HG03159 (cell line): Measurements from ENCODE around the gene GAPT.

Experiments used
- ATAC-seq: cut with Tn5 transposase; IDR thresholded peaks from one replicate; pipeline ENCODE4 v1.9.1; 2021; ENCODE audit warnings: mild to moderate bottlenecking, moderate library complexity; ENCODE audit not compliant: unreplicated experiment

The GAPT gene

DNA sequence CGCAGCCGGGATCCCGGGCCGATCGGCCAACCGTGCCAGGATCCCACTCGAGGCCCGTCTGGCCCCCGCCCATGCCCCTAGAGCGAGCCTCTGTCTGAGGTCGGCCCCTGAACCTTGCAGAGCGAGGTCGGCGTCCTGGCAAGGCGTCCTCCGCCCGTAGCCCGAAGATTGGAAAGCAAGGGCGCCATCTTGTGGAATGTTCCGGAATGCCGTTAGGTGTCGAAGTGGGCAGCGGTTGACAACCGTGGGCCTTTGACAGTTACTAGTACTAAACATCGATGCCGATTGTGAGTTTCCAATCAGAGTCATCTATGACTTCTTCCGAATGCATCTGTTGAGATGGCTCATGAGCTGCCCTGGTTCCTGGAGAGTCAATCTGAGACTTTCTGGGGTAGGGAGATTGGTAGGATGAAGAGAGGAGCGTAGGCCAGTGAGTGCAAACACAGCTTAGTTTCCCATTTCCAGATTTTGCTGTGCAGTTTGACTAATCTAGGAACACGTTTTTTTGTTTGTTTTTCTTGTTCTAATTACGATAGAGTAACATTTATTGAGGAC, 30.4 kb upstream of the GAPT start:
- peak; percentile 76 for ATAC-seq

DNA sequence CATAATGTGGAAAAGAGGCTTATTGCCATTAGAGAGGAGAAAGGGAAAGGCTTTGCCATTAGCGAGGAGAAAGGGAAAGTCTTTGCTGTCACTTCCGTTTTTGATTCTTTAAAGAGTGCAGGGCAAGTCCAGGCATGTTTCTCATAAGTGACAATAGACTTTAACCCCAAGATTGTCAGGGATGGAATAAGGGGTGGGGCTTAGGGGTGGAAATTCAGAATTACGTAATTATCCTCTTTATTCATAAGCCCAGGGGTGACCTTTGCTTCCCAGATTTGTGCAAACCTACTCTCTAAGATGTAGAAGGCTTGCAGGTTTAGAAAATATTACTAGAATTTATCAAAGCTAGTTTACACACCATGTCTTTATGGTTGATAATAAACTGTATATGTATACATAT, 29.1 kb upstream of the GAPT start:
- ATAC-seq, result no peak

DNA sequence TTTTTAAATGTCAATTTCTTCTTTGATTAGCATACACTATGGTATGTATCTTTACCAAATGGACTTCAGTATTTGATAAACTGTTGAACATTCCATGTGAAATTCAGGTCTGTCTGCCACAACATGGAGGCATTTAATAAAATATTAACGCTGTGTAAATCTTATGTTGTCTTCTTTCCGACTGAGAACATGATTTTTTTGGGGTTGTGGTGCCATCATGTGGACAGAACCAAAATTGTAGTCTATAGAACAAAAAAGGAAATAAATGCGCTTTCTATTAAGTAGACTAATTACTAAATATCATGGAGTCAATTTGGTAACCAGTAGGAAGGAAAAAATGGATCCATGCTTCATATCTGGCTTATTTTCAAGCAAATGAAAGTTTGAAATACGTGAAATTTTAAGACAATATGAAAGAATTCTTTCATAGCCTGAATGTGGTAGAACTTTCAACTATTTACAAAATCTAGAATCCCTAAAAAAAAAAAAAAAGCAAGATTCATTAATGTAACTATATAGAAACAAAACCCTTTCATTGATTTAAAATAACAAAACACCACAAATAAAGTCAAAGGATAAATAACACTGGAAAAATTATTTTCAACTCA, 28.5 kb upstream of the GAPT start:
- no peak for ATAC-seq

DNA sequence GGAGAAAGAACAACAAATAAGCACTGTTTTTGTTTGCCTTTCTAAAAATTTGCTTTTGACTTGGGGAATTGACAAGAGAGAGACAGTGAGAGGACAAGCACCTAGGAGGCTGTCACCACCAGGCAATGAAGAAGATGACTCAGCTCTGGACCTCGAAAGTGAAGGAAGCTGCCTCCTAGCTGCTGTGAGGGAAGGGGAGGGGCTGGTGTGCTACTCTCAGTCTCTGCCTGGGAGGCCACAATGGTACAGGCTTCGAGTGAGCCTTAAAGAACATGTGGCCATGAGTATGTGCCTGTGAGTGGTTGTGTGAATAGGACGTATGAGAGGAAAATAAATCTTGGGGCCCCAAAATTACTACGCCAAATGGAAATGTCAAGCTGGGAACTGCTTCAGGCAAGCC, 24.3 kb upstream of the GAPT start:
- ATAC-seq, result peak; percentile 99

DNA sequence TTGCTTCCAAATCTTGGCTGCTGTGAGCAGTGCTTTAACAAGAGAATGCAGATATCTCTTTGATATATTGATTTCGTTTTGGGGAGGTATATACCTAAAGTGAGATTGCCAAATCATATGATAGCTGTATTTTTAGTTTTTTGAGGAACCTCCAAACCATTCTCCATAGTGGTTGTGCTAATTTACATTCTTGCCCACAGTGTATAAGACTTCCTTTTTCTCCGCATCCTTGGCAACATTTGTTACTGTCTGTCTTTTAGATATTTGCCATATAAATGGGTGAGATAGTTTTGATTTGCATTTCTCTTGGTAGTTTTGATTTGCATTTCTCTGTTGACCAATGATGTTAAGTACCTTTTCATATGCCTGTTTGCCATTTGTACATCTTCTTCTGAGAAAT, 21.3 kb upstream of the GAPT start:
- ATAC-seq, result no peak

DNA sequence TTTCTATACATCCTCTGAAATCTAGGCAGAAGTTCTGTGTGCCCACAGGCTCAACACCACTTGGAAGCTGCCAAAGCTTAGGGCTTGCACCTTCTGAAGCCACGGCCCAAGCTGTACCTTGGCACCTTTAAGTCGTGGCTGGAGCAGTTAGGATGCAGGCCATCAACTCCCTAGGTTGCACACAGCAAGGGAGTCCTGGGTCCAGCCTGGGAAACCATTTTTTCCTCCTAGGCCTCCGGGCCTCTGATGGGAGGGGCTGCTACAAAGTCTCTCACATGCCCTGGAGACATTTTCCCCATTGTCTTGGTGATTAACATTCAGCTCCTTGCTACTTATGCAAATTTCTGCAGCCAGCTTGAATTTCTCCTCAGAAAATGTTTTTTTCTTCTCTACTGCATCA, 15.8 kb upstream of the GAPT start:
- ATAC-seq, result no peak

DNA sequence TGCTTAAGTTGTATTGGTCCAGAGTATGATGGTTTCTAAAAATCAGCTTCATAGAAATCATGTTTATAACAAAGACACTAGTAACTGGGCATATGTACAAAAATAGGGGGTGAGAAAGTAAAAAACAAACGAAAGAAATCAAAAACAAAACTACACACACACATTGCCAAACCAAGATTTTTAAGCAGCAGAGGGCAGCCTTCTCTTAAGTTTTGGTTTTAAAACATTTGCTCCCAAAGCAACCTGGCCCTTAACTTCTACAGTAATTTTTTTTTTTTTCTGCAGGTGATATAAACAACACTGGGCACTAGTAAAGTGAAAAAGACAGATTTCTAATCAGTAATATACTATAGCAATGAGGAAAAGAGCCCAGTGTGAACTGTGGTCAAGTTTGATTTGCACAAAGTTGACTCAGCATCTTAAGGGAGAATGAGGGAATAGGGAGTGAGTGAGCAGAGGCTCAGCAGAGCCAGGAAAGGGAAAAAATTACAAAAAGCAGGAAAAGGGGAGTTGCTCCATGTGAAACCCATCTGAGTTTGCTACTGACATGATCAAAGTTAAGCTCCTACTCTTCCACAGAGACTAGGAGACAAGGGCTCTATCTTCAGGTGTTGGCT, 13.4 kb upstream of the GAPT start:
- no peak for ATAC-seq

DNA sequence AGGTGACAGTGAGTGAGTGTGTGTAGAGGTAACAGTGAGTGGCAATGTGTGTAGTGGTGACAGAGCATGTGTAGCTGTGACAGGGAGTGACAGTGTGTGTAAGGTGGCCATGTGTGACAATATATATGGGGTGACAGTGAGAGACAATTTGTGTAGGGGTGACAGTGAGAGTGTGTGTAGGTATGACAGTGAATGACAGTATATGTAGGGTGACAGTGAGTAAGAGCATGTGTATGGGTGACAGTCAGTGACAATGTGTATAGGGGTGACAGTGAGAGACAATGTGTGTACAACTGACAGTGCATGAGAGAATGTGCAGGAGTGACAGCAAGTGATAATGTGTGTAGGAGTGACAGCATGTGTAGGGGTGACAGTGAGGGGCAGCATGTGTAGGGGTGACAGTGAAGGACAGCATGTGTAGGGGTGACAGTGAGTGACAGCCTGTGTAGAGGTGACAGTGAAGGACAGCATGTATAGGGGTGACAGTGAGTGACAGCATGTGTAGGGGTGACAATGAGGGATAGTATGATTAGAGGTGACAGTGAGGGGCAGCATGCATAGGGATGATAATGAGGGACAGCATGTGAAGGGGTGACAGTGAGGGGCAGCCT, 10.1 kb upstream of the GAPT start:
- ATAC-seq, result no peak

DNA sequence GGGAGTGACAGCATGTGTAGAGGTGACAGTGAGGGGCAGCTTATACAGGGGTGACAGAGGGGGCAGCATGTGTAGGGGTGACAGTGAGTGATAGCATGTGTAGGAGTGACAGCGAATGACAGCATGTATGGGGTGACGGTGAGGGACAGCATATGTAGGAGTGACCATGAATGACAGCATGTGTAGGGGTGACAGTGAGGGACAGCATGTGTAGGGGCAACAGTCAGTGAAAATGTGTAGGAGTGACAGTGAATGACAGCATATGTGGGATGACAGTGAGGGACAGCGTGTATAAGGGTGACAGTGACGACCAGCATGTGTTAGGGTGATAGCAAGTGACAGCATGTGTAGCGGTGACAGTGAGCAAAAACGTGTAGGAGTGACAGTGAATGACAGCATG, 9.4 kb upstream of the GAPT start:
- no peak for ATAC-seq

DNA sequence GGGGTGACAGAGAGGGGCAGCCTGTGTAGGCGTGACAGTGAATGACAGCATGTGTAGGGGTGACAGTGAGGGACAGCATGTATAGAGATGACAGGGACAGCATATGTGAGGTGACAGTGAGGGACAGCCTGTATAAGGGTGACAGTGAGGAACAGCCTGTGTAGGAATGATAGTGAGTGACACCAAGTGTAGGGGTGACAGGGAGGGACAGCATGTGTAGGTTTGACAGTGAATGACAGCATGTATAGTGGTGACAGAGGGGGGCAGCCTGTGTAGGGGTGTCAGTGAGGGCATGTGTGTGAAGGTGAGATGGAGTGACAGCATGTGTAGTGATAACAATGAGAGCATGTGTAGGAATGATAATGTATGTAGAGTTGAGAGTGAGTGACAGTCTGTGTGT, 8.7 kb upstream of the GAPT start:
- no peak for ATAC-seq

DNA sequence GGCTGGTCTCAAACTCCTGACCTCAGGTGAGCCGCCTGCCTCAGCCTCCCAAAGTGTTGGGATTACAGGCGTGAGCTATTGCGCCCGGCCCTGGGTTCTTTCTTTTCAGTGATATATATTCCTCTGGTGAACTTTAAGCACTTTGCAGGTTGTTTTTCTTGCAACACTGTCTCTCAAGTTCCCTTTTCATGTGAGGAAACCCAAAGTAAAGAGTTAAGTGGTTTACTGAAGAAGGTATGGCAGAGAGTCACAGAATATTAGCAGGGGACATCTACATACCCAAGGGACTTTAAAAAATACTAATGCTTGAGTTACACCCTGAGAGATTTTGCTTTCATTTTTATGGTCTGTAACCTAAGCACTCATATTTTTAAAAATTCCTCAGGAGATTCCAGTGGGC, 6.7 kb upstream of the GAPT start:
- no peak for ATAC-seq

DNA sequence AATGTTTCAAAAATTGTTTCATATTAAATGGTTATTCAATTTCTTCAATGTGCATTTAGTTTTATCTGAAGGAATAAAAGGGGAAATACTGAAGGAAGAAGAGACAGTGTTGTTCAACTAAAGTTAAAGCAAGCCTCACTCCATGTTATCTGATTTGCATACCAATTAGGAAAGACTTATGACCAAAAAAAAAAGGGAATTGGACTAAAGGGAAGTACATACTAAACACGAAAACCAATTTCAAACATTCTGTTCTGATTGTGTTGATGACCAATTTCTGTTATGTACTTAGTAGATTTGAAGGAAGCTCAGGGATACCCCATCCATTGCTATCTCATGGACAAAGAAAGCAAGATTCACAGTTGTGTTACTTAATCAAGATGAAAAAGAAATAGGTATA, 4.9 kb upstream of the GAPT start:
- ATAC-seq, result no peak

DNA sequence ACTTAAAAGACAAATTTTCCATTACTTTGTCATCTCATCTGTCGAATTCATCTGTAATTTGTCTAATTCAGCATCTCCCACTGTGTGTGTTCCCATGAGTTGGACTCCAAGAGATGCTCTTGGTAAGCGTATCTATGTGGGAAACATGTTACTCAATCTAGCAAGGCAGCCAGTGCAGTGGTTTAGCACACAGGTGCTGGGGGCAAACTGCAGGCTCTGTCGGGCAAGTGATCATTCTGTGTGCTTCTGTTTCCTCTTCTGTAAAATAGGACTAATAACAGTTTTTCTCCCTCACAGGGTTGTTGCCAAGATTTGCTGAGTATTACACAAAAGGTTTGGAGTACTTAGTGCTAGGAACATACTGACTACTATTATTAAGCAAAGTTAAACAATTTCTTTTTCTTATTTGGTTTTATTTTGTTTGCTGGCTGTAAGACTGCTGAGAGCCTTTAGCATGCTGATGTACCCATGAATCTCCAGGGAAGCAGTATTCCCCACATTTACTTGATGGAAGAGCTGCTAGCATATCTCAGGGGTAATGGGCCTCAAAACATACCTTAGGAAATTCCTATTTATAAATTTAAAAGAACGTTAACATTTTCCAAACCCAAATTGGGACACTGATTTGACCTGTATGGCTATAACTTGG, 709 bp upstream of the GAPT start:
- no peak for ATAC-seq

DNA sequence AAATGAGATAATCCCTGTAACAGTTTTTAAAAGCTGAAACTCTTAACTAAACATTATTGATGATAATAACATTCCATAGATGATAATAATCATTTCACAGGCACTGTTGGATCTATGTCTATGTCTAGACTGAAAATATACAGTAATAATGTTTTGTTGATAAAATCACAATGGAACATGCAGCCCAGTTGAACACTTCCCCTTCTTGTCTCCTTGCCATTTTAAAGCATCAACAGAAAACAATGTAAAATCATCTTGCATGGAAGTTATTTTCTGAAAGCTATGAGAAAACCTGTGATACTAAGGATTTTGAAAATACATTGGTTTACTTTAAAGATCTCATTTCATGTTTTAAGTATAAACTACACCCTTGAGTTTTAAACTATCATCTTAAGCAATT, 1.9 kb downstream of the GAPT start:
- ATAC-seq, result no peak

DNA sequence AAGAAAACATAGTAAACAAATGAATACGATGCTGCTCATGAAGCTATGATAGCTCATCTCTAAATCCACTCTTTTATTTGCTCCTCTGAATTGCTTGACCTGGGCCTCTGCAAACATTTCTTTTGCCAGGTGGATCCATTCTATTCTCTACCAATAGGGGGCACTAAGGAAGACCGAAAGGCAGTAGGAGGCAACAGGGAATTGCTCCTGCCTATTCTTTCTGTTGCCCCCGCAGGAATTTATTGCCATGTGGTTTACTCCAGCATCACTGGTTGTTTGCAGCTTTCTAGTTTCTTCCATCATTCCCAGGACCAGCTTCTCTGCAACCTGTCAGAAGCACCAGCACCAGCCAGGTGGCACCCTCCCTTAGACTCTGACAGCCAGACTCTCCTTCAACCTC, 5.3 kb downstream of the GAPT start:
- no peak for ATAC-seq

DNA sequence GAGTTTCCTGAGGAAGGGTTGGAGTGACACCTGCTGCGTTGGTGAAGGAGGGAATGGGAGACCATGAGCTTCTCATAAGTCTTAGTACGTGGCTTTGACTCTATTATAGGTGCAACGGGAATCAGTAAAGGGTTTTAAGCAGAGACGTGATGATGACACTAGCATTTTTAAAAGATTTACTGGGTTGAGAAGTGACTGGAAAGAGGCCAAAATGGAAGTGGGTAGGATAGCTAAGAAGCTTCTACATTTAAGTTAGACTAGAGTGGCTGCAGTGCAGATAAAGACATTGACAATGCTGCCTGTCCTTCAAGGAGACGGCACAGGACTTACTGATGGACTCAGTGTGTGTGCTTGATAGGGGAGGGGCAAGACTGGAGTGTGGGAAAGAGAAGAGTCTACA, 6.2 kb downstream of the GAPT start:
- ATAC-seq, result no peak

DNA sequence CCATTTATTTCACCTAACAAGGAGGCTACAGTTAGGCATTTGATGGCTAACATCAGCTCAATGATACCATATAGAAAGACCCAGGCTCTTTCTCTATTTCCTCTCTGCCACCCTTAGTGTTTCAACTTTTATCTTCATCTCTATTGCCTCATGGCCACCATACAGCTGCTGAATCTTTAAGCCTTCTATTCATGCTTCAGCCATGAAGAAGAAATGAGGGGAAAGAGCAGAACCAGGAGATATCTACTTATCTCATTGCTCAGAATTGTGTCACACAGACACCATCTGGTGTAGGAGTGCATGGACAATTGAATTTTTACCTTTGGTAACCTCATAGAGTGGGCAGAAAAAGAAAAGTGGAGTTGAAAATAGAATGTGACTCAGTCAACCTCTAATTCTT, 6.7 kb downstream of the GAPT start:
- no peak for ATAC-seq

DNA sequence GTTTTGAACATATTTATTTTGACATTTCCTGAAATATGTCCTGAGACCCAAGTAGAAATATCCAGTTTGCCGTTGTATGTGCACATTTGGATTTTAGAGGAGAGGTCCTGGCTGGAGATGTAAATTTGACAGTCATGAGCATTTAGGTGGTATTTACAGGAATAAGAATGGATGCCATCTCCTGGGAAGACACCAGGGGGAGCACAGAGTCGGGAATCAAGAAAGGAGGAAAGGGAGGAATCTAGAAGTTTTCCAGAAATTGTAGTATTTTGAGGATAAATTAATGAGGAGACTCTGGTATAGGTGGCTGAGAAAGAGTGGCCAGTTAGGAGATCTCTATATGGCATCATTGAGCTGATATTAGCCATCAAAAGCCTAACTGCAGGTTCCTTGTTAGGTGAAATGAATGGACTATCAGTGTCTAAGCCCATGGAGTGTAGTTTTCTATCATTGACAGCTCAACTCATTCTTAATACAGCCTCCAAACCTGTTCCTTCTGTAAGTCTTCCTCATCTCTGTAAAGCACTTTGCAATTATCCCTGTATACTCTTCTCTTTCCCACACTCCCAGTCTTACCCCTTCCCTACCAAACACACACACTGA, 7.2 kb downstream of the GAPT start:
- no peak for ATAC-seq

DNA sequence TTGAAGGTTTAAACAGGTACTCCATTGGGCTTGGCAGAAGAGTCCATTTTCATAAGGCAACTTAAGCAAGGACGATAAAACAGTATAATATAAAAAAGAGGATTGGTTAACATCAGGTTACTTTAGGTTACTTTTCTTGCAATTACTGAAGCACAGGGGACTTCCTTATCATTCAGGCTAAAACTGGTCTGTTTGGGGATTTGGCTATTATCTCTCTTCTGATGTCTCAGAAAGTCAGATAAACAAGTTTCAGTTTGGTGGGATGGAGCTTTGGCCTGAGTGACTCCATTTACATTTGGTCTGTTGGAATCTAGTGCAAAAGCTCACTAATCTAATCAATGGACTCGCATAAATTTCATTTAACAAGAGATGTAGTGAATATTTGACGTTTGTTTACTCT, 8.0 kb downstream of the GAPT start:
- no peak for ATAC-seq

DNA sequence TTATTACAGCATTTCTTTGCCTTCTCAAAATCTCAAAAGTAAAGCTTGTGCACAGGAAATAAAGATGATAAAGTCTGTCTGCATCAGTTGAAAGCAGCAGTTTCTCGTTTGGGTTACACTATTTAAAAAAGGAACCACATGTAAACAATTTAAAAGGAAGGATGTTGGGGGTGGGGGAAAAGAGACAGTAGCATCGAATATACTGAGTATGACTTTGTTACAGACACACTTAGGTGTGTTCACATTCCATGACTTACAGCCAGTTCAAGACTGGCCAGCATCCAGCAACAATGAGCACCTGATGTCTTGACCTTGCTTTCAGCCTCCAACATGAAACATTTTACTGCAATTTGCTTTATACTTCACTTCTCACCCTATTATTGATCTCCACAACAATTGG, 8.7 kb downstream of the GAPT start:
- no peak for ATAC-seq

DNA sequence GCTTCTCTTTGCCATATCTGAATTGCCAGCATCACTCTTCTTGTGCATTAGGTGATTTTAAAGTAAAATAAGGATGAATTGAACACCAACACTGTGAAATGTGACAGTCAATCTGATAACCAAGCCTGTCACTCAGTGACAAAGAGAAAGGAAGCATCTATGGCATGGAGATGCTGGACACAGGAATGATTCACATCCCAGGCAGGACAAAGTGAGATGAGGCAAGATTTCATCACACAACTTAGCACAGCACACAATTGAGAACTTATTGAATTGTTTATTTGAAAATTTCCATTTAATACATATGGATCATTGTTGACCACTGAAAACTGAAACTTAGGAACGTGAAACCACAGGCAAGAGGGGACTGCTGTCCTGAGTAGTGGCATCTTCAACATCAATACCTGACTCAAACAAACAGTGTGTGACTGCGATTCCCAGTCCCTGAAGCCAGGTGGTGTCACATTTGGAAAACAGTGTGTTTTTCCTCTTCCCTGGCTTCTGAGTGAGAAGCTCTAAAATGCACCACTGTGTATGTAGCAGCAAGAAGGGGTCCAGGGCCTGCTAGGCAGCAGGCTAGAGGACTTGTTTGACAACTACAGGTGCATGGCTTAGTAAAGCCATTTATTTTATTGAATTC, 10.7 kb downstream of the GAPT start:
- no peak for ATAC-seq
